ENCODE measurements around the gene MPP4. TPM values are rescaled to one million over a fixed set of nuclear protein-coding genes. Genes with fewer than 3 reads are reported as not detected.

MPP4 gene
- total and polyA plus RNA-seq, 4 donors, result 0.02 to 0.25 (median 0.07) TPM; not detected in 1

GRCh38 chr2:201647431-201647830, 51.0 kb downstream of the MPP4 start:
- no peak overlapping the region for H3K4me3 ChIP-seq (ENCODE audit: low read depth in 1 of 3, low read length in 3 of 3)
- no peak overlapping the region for H3K27ac ChIP-seq (ENCODE audit: low read depth in 1 of 2, low read length in 2 of 2)
- H3K4me1 ChIP-seq (ENCODE audit: control insufficient read depth in 4 of 4, insufficient read depth in 4 of 4, low read length in 3 of 4), result peaks cover 2 to 4% (median 4%) of the 10 kb centered on the region in 4 donors
- TF ChIP-seq ZBTB33 (IDR thresholded peaks at IDR 0.05), result no peak
- 93% methylated on average over 5 of the region's 5 CpGs for WGBS
- no peak overlapping the region for H3K9ac ChIP-seq (ENCODE audit: low read depth in 1 of 2, low read length in 2 of 2)
- no peaks in the 10 kb centered on the region for H3K9me3 ChIP-seq (ENCODE audit: control insufficient read depth in 4 of 4, low read length in 3 of 4)
- no peaks in the 10 kb centered on the region for H3K36me3 ChIP-seq (ENCODE audit: control insufficient read depth in 4 of 4, insufficient read depth in 3 of 4, low read depth in 1 of 4, low read length in 3 of 4)
- no peak for DNase-seq (ENCODE audit: low spot score)
- H3K27me3 ChIP-seq (ENCODE audit: control insufficient read depth in 4 of 4, insufficient read depth in 4 of 4, low read length in 3 of 4), result no peaks in the 10 kb centered on the region

GRCh38 chr2:201644001-201644400, 54.4 kb downstream of the MPP4 start:
- Histone ChIP-seq H3K4me1 (ENCODE audit: control insufficient read depth in 4 of 4, insufficient read depth in 4 of 4, low read length in 3 of 4) (peaks cover 2 to 9% (median 6%) of the 10 kb centered on the region in 4 donors), H3K9me3 (ENCODE audit: control insufficient read depth in 4 of 4, low read length in 3 of 4) (no peaks in the 10 kb centered on the region), H3K27ac (ENCODE audit: low read depth in 1 of 2, low read length in 2 of 2) (no peak overlapping the region), H3K4me3 (ENCODE audit: low read depth in 1 of 3, low read length in 3 of 3) (peak overlapping the region in 1 of 3 donors; percentile 89), H3K9ac (ENCODE audit: low read depth in 1 of 2, low read length in 2 of 2) (no peak overlapping the region), H3K36me3 (ENCODE audit: control insufficient read depth in 4 of 4, insufficient read depth in 3 of 4, low read depth in 1 of 4, low read length in 3 of 4) (no peaks in the 10 kb centered on the region), H3K27me3 (ENCODE audit: control insufficient read depth in 4 of 4, insufficient read depth in 4 of 4, low read length in 3 of 4) (no peaks in the 10 kb centered on the region)
- no peak for TF ChIP-seq ZBTB33 (IDR thresholded peaks at IDR 0.05)
- no peak for TF ChIP-seq RAD21 (IDR thresholded peaks at IDR 0.05)
- no peak for TF ChIP-seq FOXA2 (IDR thresholded peaks at IDR 0.05)
- no peak for TF ChIP-seq CTCF (IDR thresholded peaks at IDR 0.05; ENCODE audit: low read depth, low read length, missing input control)
- no peak for TF ChIP-seq JUND (IDR thresholded peaks at IDR 0.05)
- TF ChIP-seq RXRA (IDR thresholded peaks at IDR 0.05), result no peak
- no peak for TF ChIP-seq YY1 (IDR thresholded peaks at IDR 0.05)
- no peak for TF ChIP-seq REST (IDR thresholded peaks at IDR 0.05)
- TF ChIP-seq MAX (IDR thresholded peaks at IDR 0.05), result no peak
- TF ChIP-seq TAF1 (conservative IDR thresholded peaks at IDR 0.05), result no peak
- TF ChIP-seq SP1 (IDR thresholded peaks at IDR 0.05), result no peak
- no peak for TF ChIP-seq HNF4G (IDR thresholded peaks at IDR 0.05)
- TF ChIP-seq NR2F2 (IDR thresholded peaks at IDR 0.05), result no peak
- no peak for TF ChIP-seq GABPA (IDR thresholded peaks at IDR 0.05 in 1 of 2, conservative IDR thresholded peaks at IDR 0.05 in 1 of 2)
- TF ChIP-seq FOXA1 (IDR thresholded peaks at IDR 0.05), result no peak
- TF ChIP-seq EGR1 (IDR thresholded peaks at IDR 0.05; ENCODE audit: low read depth in 2 of 2), result no peak
- TF ChIP-seq HNF4A (conservative IDR thresholded peaks at IDR 0.05), result no peak
- TF ChIP-seq ATF3 (IDR thresholded peaks at IDR 0.05), result no peak
- WGBS, result 69% methylated on average over 8 of the region's 8 CpGs
- no peak for DNase-seq (ENCODE audit: low spot score)

Data from liver (tissue), 9 donors.